CD4-positive, alpha-beta T cell (primary cell): ENCODE results near the gene CACNB2. TPM values are rescaled to one million over a fixed set of nuclear protein-coding genes. Genes with fewer than 3 reads are reported as not detected.

Experiments
- ATAC-seq: fragments of 200-7000 bp; cut with Tn5 transposase; one replicate; pipeline ENCODE4 v1.10.0; 2022; ENCODE audit warnings: mild to moderate bottlenecking; ENCODE audit not compliant: poor library complexity
- CTCF ChIA-PET: fragments of 350-600 bp; sonication (Branson Sonifier 250); formaldehyde crosslinking; loops from one replicate; lab custom pipeline; 2021; ENCODE audit warnings: antibody characterized with exemption, inconsistent platforms; lab: Charles Lee
- POLR2A ChIA-PET: fragments of 350-600 bp; sonication (Branson Sonifier 250); formaldehyde crosslinking; loops from one replicate; lab custom pipeline; 2021; ENCODE audit warnings: antibody characterized with exemption, inconsistent platforms; lab: Charles Lee
- DNase-seq, 14 experiments: peaks; one replicate each; pipeline ENCODE4 v3.0.0-alpha.2; 2013 to 2020; ENCODE audit warnings: mixed read lengths in 2 of 14
- H3K27ac ChIP-seq, 2 donors: one replicate each; pipeline versions ENCODE4 v1.5.1 to v1.7.0; 2013; ENCODE audit warnings: low read length in 2 of 2, low read depth in 1 of 2, mild to moderate bottlenecking in 1 of 2
- H3K27me3 ChIP-seq, 2 experiments: 1 replicate in 1 of 2; 2 replicates in 1 of 2; pipeline versions ENCODE4 v1.6.1 to v1.7.0; 2013; ENCODE audit warnings: low read length in 2 of 2, control low read depth in 1 of 2, mild to moderate bottlenecking in 1 of 2, moderate library complexity in 1 of 2; ENCODE audit not compliant: insufficient read depth in 2 of 2, control insufficient read depth in 1 of 2
- H3K36me3 ChIP-seq: one replicate; pipeline ENCODE4 v1.6.1; 2013; ENCODE audit warnings: low read length, control low read depth; ENCODE audit not compliant: insufficient read depth
- H3K4me1 ChIP-seq: one replicate; pipeline ENCODE4 v1.6.1; 2013; ENCODE audit warnings: low read length, control low read depth; ENCODE audit not compliant: insufficient read depth
- H3K4me3 ChIP-seq: one replicate; pipeline ENCODE4 v1.5.1; 2013; ENCODE audit warnings: mild to moderate bottlenecking, low read length, moderate library complexity
- H3K9me3 ChIP-seq, 2 experiments: 1 replicate in 1 of 2; 2 replicates in 1 of 2; pipeline versions ENCODE4 v1.6.1 to v1.7.0; 2013; ENCODE audit warnings: low read length in 2 of 2, mild to moderate bottlenecking in 2 of 2, control low read depth in 1 of 2, moderate library complexity in 1 of 2; ENCODE audit not compliant: control insufficient read depth in 1 of 2, insufficient read depth in 1 of 2
- H3K27ac Mint-ChIP-seq: one replicate; pipeline ENCODE4 v1.8.0; 2020; ENCODE audit warnings: mixed read lengths
- H3K27me3 Mint-ChIP-seq: one replicate; pipeline ENCODE4 v1.8.0; 2021; ENCODE audit warnings: mixed read lengths
- H3K36me3 Mint-ChIP-seq: one replicate; pipeline ENCODE4 v1.8.0; 2021; ENCODE audit warnings: low read depth, mixed read lengths
- H3K4me1 Mint-ChIP-seq: one replicate; pipeline ENCODE4 v1.8.0; 2021; ENCODE audit warnings: low read depth, mixed read lengths
- H3K4me3 Mint-ChIP-seq: one replicate; pipeline ENCODE4 v1.8.0; 2020; ENCODE audit warnings: mild to moderate bottlenecking, mixed read lengths
- H3K9me3 Mint-ChIP-seq: one replicate; pipeline ENCODE4 v1.8.0; 2020; ENCODE audit warnings: mixed read lengths
- CTCF ChIP-seq: fragments of 200-600 bp; IDR thresholded peaks from one replicate; pipeline ENCODE4 v1.8.0; 2022; ENCODE audit warnings: antibody characterized with exemption, mild to moderate bottlenecking
- intact Hi-C, 2 experiments: fragments of 100-400 bp; cut with DNase I in 1 of 2; cut with micrococcal nuclease in 1 of 2; formaldehyde crosslinking; loops; one replicate each; pipeline versions ENCODE4 v1.15.1 to v1.9.0; 2023 to 2025; cut with DNase I, micrococcal nuclease
- total RNA-seq, 174 experiments: library from RNA in 2 of 174; stranded (reverse) in 2 of 174; gene quantifications; one replicate each; pipeline ENCODE4 v1.2.3 and lab custom pipeline; 2021 to 2026

CACNB2 gene
- total RNA-seq, 2 experiments from 2014 or later = 0.34 TPM; not detected in 1

GRCh38 chr10:18456984-18457383 lies 316.8 kb downstream of the CACNB2 start:
- ChIA-PET POLR2A (no interaction called here), CTCF (interaction anchor here (0.5 kb wide), 1 partner anchor 71 kb away, joined by 3 read pairs; no protein-coding TSS in a partner anchor)
- no peak overlapping the region for H3K27ac ChIP-seq
- DNase-seq (no peak), ATAC-seq (no peak)
- no peaks in the 10 kb centered on the region for H3K4me1 ChIP-seq
- H3K9me3 Mint-ChIP-seq = no peaks in the 10 kb centered on the region
- TF ChIP-seq CTCF = no peak
- H3K4me3 Mint-ChIP-seq = no peak overlapping the region
- intact Hi-C loops = no loop called here
- H3K27ac Mint-ChIP-seq = no peak overlapping the region
- no peak overlapping the region for H3K4me3 ChIP-seq
- H3K27me3 Mint-ChIP-seq = no peaks in the 10 kb centered on the region
- no peaks in the 10 kb centered on the region for H3K36me3 ChIP-seq
- H3K36me3 Mint-ChIP-seq = no peaks in the 10 kb centered on the region
- no peaks in the 10 kb centered on the region for H3K27me3 ChIP-seq
- no peaks in the 10 kb centered on the region for H3K4me1 Mint-ChIP-seq
- H3K9me3 ChIP-seq = no peaks in the 10 kb centered on the region

- DNase-seq (no peak), ATAC-seq (no peak)
- H3K4me3 Mint-ChIP-seq = no peak overlapping the region
- Histone ChIP-seq H3K4me3 (no peak overlapping the region), H3K9me3 (no peaks in the 10 kb centered on the region), H3K27me3 (no peaks in the 10 kb centered on the region), H3K36me3 (no peaks in the 10 kb centered on the region), H3K4me1 (no peaks in the 10 kb centered on the region), H3K27ac (no peak overlapping the region)
- TF ChIP-seq CTCF = no peak
- H3K27me3 Mint-ChIP-seq = peaks cover 4% of the 10 kb centered on the region
- no peak overlapping the region for H3K27ac Mint-ChIP-seq
- intact Hi-C loops = no loop called here
- no peaks in the 10 kb centered on the region for H3K36me3 Mint-ChIP-seq
- ChIA-PET POLR2A (no interaction called here), CTCF (no interaction called here)
- no peaks in the 10 kb centered on the region for H3K4me1 Mint-ChIP-seq
- no peaks in the 10 kb centered on the region for H3K9me3 Mint-ChIP-seq
Observed at GRCh38 chr10:18460032-18460431, 319.8 kb downstream of the CACNB2 start.

- no peaks in the 10 kb centered on the region for H3K9me3 Mint-ChIP-seq
- H3K27me3 ChIP-seq = no peaks in the 10 kb centered on the region
- H3K27me3 Mint-ChIP-seq = peaks cover 4% of the 10 kb centered on the region
- no peak overlapping the region for H3K4me3 ChIP-seq
- H3K9me3 ChIP-seq = no peaks in the 10 kb centered on the region
- intact Hi-C loops = no loop called here
- H3K36me3 ChIP-seq = no peaks in the 10 kb centered on the region
- ATAC-seq = no peak
- no peak overlapping the region for H3K4me3 Mint-ChIP-seq
- no peak for TF ChIP-seq CTCF
- no peak overlapping the region for H3K27ac ChIP-seq
- no peaks in the 10 kb centered on the region for H3K4me1 Mint-ChIP-seq
- H3K4me1 ChIP-seq = no peaks in the 10 kb centered on the region
- no peak for DNase-seq
- ChIA-PET CTCF (no interaction called here), POLR2A (no interaction called here)
- no peak overlapping the region for H3K27ac Mint-ChIP-seq
- no peaks in the 10 kb centered on the region for H3K36me3 Mint-ChIP-seq
Observed at GRCh38 chr10:18463673-18464211, 323.5 kb downstream of the CACNB2 start.
